GM19397 (cell line): ENCODE data around the gene STK32B.

Experiments
- ATAC-seq: cut with Tn5 transposase; IDR thresholded peaks from one replicate; pipeline ENCODE4 v1.9.1; 2021; ENCODE audit warnings: mild to moderate bottlenecking, moderate library complexity; ENCODE audit not compliant: unreplicated experiment

Gene STK32B

DNA sequence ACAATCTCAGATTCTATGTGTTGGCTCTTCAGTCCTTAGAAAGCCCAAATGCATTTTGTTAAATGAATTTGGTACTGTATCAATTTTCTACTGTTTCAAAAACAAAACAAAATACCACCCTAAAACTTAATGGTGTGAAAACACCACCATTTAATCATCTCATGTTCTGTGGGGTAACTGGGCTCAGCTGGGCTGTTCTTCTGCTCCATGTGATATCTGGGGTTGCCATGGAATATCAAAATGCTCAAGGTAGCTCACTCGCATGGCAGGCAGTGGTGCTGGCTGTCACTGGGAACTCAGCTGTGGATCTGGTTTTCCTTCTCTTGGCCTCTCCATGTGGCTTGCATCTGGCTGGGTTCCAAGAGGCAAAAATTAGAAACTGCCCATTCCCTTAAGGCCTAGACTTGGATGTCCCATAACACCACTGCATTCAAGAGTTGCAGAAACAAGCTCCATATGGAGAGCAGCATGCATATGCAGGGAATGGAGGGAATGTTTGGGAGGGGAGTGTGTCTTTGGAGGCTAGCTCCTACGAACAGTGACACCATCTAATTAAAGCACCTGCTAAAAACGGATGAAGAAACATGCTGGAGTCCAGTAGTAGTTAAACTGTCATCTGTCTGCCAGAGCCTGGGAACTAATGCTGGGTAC lies 279.2 kb downstream of the STK32B start:
- no peak for ATAC-seq

DNA sequence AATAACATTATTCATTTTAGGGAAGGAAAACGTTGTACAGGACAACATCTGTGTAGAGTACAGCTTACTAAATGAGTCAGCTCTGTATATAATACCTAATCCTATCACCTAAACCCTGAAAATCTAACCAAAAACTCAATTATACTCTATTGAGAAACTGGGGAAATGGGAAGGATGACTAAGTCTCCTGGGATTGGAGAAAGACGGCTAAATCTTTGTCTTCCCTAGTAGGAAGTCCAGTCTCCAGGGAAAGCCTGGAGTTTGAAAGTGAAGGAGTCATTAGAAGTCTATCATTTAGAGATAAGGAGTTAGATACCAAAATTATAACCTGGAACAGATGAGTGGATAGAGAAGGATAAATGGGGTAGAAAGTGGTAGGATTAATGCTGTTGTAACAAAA lies 286.5 kb downstream of the STK32B start:
- no peak for ATAC-seq

DNA sequence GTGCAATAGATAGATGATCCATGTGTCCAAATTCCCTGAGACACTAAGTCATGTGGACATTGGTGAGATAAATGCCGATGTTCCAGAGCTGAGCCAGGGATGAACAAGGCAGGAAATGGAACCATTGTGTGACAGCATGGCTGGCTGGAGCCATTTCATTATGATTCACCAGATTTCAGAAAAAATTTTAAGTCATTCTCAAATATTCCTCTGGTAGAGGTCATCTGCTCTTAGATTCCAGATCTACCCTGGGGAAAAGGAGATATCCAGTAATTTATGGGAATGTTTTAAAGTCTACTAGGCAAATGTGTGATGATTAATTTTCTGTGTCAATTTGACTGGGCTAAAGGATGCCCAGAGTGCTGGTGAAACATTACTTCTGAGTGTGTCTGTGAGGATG lies 287.3 kb downstream of the STK32B start:
- ATAC-seq: no peak

DNA sequence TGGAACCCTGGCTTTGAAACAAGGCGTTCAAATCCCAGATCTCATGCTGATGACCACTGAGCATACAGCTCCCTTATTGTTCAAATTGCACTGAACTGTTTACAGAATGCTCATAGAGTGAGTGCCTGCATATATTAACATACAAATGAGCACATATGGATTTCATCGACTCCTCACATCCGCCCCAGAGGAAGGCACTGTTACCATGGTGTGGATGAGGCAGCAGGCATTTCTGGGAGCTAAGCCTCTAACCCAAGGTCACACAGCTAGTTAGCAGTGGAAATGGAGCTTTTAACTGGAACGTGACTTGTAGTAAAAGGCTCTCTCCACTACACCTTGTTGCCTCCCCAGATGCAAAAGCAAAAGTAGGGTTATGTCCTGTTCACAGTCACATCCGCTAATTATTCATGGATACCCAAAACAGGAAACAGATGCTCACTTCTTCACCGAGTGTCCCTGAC lies 289.7 kb downstream of the STK32B start:
- ATAC-seq: no peak

DNA sequence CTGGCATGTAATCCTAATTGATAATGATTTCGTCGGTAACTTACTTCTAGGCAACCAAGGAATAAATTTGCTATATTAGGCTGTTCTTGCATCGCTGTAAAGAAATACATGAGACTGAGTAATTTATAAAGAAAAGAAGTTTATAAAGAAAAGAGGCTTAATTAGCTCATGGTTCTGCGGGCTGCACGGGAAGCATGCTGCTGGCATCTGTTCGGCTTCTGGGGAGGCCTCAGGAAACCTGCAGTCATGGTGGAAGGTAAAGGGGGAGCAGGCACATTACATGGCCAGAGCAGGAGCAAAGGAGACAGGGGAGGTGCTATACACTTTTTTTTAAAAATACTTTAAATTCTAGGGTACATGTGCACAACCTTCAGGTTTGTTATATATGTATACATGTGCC lies 290.2 kb downstream of the STK32B start:
- ATAC-seq: no peak

DNA sequence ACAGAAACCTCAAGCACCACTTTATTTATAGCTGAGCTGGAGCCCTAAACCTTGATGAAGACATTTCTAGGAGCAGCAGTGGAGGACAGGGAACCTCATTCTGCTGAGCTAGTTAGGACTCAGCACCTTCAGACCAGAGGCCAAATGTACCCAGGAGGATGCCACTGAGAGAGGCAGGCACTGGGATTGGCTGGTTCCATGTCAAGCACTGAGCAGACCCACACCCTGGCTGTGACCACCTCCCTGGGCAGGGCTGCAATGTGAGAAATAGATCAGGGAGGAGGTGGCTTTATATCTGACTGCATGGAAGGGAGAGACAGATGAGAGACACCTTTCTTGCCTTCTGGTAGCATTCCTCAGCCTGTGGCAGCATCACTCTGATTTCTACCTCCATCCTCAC lies 304.6 kb downstream of the STK32B start:
- no peak for ATAC-seq

DNA sequence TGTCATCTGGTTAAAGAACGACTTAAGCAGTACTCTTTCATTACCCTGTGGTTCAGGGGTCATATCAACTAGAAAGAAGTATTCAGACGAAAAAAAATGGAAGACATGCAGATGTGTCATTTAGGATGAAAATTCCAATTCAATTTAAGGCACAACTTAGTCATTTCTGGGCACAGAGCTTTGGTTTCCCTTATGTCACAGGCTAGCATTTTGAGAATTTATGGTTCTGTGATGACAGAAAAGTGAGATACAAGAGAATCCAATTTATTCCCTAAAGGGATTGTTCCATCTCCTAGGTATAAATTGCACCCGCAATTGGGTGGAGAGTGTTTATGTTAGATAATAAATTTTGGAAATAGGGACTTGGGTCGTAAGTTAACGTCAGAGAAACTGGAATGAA lies 306.6 kb downstream of the STK32B start:
- ATAC-seq: no peak

DNA sequence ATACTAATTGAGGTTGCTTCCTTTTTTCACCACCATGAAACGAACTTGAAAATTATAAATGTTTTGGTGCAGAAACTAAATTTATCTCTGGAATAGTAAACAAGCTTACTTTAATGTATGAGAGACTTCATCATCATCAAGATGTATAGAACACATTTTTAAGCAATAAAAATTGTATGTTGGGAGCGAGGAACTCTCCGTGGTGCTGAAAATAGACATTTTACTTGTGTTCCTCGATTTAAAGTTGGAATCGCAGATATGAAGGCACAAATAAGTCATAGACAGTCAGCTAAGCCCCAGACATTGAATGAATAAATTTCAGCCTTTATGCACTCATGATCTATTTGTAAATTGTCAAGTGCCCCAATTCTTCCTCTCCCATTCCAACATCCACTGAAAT lies 310.7 kb downstream of the STK32B start:
- ATAC-seq: no peak

DNA sequence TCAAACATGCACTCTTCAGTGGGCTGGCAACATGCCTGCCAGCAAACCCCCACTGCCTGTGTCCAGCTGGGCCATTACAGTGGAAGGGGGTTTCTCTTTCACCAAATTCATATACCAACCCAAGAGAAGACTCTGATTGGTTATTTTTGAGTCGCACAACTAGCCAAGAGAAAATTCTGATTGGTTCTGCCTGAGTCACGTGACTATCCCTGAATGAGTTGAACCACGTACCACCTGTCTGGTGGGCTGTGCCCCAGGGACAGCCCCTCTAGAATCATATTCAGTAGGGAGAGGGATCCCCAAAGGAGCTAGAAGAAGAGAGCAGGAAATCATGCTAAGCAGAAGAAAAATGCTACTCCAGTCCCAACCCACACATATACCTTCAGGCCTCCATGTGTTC lies 313.1 kb downstream of the STK32B start:
- no peak for ATAC-seq

DNA sequence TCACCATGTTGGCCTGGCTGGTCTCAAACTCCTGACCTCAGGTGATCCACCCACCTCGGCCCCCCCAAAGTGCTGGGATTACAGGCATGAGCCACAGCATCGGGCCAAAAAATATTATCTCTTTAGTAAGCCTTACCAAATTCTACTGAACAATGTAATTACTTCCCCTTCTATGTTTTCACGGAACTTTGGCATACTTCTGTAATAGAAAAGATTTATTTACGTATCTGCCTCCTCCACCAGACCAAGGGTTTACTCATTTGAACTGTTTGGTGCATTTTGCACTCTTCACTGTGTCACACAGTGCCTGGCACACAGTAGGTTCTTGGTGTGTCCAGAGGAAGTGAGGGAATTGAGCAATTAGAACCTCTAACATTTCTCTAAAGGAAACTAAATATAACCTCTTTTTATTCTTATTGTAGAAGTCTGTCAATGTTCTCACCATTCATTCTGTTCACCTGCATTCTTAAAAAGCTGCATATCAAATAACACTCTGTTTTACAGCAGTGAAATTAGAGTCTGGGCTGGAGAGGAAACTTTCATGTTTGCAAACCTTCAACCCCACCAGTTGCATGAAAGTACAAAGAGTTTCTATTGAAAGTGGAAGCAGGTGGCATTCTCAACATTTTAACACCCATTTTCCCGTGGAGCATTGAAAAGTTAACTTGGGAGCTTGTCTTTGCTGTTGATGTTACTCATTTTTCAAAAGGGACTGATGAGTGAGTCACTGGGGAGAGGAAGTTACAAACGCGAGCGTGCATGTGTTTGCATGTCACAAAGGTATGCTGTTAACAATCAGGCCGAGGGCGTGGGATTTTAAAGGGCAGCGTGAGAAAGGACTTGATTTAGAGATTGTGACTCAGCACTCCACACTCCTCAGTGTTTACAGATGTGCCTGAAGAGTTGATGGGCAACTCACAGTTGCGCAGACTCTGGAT lies 314.1 kb downstream of the STK32B start:
- ATAC-seq: no peak

DNA sequence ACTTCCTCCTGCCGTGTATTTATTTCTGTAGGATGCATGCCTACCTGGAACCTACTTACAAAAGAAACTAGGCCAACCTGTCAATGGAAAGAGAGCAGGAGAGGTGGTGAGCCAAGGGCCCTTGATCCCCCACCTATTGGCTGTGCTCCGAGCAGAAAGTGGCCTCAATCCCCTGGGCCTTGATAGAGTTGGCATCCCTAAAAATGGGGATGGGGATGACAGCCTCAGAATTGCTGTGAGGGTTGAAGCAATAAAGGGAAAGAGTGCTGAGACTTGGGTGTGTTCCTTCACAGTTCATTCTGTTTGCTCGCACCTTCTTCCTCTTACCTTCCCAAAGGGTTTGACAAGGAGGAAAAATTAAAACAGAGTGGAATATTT lies 314.7 kb downstream of the STK32B start:
- ATAC-seq: no peak

DNA sequence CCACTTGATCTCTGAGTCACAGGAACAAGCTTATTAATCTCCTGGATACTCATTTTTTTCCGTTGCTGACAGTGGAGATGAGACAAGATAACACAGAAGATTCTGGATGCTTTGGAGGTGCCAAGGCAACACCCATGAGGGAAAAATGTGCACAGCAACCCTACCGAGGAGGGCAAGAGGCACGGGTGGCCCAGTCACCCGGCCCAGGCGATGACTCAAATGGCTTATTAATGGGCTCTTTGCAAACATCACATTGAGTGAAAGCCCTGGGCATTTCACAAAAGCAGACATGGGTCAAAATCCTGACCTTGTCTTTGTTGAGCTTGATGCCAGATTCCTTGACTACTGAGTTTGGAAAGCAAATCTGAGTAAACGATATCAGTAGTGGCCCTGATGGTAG lies 315.1 kb downstream of the STK32B start:
- ATAC-seq: no peak

DNA sequence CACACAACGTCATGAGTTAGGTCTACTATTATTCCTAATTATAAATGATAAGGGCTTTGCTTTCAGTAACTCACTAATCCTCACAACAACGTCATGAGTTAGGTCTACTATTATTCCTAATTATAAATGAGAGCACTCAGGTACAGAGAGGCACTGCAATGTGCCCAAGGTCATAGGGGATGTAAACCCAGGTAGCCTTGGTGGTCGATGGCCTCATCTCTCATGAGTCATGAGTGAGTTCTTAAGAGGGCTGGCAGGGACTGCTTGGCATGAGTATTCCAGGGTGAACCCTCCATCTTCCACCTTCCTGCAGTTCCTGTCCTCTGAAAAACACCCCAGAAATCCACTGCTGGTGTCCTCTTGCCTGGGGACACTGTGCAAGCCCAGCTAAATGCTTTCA lies 317.1 kb downstream of the STK32B start:
- ATAC-seq: no peak

DNA sequence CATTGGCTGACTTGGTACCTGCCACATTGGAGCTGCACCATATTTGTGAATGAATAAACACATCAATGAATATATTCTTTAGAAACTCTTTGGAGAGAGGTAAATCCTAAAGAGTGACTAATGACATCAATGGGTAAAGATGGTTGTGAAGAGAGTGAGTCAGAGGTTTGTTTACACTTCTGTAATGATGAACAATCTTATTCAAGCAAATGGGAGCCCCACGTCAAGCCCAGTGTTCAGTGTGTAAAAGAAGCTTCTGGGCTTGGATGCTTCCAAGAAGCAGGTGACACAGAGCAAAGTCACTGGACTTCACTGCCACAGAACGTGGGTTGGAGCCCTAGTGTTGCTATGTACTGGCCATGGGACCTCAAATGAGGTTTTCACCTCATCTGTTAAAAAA lies 319.0 kb downstream of the STK32B start:
- no peak for ATAC-seq

DNA sequence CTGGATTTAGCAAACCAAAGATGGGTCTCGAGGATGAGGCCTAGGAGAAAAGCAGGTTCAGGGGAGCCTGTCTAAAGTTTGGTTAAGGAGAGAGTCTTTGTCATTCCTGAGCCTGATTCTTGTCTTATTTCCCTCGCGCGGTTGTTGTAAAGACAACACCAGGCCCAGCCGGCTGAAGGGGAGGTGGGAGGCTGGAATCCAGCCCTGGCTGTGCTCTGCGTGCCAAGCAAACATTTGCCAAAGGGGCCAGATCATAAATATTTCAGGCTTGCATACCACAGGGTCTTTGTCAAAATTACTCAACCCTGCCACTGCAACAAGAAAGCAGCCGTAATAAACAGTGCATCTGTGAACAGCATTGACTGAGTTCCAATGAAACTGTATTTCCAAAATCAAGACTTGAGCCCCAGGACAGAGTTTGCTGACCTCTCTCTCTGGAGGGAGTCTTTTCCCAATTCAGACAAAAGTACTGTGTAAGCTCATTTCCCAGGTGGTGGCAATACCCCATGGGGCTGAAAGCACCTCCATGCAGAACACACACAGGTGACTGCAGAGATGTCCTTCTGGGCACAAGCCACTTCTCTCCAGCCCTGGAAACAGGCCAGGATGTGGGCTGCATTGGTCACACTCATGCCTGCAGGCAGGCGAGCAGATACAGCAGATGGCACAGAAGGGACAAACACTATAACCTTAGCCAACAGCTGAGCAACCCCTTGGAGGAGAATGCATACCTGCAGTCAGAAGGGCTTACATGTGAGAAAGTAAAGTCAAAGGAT lies 320.3 kb downstream of the STK32B start:
- ATAC-seq: no peak

DNA sequence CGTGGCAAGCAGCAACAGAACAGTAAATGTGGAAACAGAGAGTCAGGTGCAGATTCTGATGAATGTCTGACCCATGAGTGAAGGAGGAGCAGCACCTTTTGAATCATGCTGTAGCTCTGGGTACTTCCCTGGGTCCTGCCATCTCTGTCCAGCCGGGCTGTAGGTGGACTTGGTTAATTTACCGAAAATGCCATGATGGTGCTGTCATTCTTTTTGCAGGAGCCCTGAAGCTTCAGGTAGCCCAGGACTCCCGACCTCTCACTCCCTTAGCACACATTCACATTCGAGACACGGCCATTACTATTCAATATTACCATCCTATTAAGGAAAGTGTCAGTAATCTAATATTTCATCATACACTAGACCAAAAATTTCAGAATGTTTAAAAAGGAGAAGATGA lies 320.9 kb downstream of the STK32B start:
- no peak for ATAC-seq

DNA sequence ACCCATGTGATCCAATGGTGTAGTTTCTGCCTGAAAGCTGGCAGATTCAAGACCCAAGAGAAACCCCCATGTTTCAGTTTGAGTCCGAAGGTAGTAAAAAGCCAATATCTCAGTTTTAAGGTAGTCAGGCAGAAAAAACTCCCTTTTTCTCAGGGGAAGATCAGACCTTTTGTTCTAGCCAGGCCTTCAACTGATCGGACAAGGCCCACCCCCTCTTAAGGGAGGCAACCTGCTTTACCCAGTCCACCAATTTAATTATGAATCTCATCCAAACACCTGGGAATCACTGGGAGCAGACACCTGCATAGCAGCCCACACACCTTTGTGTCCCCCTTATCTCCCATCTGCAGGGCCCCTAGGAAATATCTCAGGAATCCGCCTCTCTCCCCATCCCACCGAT lies 322.0 kb downstream of the STK32B start:
- ATAC-seq: no peak

DNA sequence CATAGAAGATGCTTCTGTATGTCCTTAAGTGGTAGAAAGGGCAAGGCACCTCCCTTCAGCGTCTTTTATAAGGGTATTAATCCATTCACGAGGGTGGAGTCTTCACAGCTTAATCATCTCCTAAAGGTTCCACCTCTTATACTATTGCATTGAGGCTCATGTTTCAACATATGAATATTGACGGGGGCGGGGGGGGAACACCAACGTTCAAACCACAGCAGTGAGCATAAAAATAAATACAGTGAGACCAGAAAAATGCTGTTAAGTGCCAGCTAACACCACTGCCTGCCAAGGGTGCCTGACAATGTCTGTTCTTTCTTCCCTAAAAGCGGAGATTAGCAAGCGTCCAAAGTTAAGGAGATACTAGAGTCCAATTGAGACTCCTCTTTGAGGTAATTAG lies 323.3 kb downstream of the STK32B start:
- no peak for ATAC-seq

DNA sequence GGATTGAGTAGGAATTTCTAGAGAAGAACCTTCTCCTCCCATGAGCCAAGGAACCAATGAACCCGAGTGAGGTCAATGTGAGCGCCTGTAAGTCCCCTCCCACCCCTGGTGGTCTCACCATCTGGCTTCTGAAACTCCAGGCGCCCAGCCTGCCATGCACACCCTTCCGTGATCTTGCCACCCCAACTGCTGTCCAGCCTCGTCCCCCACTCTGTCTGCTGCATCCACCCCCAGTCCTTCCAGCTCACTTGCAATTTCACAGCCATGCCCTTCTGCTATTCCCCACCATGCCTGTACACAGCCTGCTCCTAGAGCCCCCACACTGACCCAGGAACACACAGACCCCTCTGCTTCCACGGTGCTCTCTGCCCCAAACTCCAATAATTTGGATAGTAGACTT lies 323.7 kb downstream of the STK32B start:
- ATAC-seq: no peak

DNA sequence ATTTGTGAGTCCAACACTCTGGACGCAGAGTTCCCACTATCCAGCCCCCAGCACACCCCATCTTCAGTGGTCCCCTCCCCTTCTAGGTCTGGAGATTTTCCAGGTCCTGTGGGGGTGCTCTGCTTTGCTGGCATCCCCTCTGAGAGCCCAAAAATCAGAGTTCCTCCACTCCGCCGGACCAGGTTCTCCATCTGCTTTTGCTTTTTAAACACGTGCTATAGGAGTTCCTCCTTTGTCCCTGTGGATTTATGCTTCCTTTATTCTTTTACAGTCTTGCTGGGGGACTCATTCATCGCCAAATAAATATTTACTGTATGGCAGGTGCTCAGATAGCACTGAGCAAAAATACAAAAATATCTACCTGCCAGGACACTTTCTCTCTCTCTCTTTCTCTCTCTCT lies 324.7 kb downstream of the STK32B start:
- ATAC-seq: no peak

DNA sequence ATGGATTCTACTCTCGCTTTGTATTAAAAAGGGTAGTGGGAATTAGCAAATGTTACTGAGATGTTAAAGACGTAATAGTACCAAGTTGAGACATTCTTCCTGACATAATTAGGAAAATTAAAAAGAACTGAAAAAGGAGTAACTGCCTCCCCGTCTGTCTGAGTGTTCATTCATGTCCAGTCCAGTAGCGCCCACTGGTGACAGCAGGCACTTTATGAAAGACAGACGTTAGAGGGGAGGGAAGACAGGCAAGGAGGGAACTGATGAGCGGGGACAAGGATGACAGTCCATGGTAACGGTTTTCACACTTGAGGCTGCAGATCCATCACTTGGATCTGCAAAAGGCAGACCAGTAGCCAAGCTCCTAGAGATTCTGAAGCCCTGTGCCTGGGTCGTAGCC lies 326.7 kb downstream of the STK32B start:
- no peak for ATAC-seq

DNA sequence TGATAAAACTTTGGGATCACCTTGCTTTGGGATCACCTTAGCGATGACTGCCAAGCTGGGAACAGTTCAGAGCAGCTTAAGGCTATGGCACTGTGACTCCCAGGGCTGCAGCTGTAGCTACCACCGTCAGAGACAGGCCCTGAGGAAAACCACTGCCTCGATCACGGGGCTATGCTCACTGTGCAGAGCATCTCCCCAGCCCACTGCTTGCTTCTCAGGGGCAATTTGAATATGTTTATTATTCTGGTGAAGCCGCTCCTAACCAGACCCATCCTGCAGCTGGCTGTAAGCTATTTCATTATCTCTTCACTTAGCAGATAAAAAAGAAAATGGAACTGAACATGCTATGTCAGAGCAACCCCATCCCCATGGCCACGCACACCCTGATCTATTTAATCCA lies 328.6 kb downstream of the STK32B start:
- ATAC-seq: no peak
